NCI-H510A (cell line): ENCODE data around the gene TAF6.
A peak's percentile ranks its signal among the peaks of the same experiment; 100 is the strongest.

Experiments
- DNase-seq: peaks from one replicate; lab custom pipeline; 2025; lab: John Stamatoyannopoulos, UW

The TAF6 gene

DNA sequence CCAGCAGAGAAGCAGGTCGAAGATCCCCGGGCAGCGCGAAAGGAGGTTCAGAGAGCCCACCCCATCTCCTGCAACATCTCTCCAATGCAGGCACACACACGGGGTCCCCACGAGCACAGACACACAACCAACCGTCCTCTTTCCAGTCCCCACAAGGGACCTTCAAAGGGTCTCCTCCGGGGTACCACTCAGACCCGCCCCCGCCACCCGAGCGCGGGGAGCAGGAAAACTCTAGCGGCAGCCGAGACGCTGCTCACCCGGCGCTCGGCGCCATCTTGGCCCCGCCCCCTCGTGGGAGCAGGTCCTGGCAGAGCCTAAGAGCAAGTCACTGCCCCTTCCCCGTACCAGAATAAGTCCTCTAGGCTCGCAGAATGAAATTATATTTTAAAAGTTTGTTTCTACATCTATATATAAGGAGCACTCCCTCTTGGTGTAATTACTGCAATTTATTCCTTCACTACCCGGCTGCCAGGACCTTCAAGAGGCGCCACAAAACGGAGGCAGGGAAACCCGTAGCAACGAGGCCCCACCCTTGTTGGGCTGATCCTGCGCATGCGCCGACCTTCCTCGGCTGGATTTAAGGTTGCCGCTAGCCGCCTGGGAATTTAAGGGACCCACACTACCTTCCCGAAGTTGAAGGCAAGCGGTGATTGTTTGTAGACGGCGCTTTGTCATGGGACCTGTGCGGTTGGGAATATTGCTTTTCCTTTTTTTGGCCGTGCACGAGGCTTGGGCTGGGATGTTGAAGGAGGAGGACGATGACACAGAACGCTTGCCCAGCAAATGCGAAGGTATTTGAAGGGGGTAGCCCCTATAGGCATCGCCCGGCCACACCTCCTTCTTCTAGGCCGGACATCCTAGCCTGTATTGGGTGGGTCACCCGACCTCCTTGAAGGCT, at the start of gene TAF6, which contains the start of gene CNPY4:
TSS of gene TAF6 (minus strand) at position 287 of the 898 bp plus-strand sequence. CDS start 5,149 bp downstream, outside the sequence.
TSS of gene CNPY4 (plus strand) at position 563 of the 898 bp plus-strand sequence. CDS start at position 674, 111 bp downstream.
- DNase-seq: peak; percentile 74

GRCh38 chr7:100167912-100168323, 48.8 kb upstream of the TAF6 start:
- no peak for DNase-seq

DNA sequence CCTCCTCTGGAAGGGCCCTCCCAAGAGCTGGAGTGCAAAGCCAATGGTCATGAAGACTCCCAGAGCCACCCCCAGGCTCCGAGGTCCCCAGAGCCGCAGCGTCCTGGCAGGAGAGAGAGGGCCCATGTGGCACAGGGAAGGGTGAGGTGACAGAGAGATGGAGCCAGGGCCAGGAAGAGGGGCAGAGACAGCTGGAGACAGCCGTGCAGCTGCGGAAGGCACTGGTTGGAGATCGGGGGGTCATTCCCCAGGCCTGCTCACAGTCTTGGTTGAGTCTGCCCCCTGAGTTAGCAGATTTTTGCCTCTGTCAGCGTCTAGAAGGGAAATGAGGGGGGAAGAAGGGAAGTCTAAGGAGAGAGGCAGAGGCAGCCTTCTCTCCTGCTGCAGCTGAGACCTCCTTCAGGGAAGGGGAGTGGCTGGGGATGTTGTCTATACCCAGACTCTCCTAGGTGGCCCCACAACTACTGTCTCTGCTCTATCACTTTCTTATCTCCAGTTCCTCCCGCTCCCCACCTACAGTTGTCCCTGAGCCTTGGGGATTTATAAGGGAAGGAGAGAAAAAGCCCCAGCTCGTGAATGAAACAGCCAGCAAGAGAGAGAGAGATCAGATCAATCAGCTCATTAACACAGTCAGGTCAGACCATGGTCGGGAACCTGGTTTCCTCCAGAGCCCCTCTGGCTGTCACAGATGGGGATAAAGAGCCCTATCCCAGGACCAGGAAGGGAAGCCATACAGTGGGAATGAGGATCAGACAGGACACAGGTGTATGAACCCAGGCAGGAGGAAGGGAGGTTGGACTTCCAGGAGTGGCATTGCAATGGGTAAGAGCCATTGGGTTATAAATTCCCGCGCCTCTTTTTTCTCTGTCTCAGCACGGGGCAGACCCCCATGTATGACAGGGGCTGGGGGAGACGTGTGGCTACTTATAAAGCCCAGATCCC, 48.1 kb upstream of the TAF6 start:
- no peak for DNase-seq

- no peak for DNase-seq
These were observed 47.3 kb upstream of the TAF6 start for GRCh38 chr7:100166317-100166940.

GRCh38 chr7:100163871-100164270, 44.7 kb upstream of the TAF6 start:
- no peak for DNase-seq

DNA sequence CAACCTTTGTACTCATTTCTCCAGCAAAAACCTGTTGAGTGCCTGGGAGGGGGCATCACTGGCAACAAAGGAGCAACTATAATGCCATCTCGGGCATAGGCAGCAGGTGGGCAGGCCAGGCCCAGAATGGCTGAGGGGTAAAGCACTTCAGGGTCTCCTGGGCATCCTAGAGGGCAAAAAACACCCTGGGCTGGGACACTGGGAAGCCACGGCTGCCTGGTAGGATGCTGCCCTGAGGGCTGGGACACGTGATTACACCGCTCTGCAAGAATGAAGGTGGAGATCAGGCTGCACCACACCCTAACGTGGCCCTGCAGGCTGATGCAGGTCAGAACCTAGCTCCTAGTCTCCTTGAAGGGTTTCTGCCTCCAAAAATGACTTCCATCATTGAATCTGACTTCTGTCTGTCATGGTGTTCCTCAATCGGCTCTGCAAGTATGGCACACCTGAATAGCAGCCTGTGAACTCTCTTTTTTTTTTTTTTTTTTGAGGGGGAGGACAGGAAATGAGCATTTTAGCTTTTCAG, 43.9 kb upstream of the TAF6 start:
- DNase-seq: no peak

DNA sequence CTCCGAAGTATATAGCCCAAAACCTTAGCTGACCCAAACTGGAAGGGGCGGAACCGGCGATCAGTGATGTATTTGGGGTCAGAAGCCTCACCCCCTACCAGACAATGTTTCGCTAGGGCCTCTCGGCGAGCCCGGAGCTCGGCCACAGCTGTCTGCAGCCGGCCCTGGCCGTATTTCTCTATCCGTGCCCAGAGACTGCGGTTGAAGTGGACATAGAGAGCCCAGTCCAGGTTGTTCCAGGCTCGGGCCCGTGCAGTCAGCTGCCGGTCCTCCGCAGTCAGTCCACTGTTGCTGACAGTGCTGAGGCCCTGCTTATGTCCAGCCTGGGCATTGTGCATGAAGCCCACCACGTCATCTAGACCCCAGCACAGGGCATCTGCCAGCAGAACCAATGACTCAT, 40.9 kb upstream of the TAF6 start:
- DNase-seq: no peak

GRCh38 chr7:100159099-100159623, 40.0 kb upstream of the TAF6 start:
- no peak for DNase-seq

- DNase-seq: peak; percentile 77
These were observed 39.3 kb upstream of the TAF6 start, which contains the start of gene TRAPPC14 for GRCh38 chr7:100158229-100159098. TSS of gene TRAPPC14 (minus strand) at chr7:100158723. CDS start at chr7:100158499, 224 bp downstream.

DNA sequence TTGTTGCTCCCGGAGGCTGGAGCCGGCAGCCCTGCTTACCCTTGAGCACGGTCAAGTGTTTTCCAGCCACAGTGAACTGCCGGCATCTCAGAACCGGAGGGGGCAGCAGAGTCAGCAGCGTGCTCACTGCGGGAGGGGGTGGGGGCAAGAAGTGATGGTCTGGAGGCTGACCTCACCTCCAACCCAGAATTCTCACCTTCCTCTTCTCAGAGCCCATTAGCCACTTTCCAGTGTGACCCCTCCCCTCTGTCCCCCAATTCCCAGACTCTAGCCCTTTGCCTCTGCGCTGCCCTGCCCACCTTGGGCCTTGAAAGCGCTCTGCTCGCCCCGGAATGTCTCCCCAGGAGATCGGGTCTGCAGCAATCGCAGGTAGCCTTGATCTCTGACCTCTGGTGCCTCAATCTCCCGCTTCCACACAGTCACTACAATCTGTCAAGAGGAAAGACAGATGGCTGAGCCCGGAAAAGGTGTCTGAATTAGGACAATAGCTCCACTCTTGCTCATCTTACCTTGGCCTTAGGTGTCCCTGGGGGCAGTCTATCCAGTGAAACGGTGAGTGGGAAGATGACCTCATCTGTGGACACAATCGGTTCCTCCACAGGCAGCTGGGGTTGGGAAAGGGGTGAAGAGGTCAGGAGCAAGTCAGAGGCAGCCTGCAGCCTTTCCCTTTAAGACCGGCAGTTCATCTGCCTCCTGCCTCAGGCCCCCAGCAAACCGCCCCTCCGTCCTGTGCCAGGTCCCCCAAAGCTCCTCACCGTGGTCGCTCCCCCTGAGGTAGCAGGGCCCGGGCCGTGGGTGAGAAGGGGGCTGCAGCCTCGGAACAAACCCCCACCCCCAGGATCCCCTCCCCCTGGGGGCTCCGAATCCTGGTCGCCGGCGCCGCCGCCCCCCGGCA, 38.4 kb upstream of the TAF6 start:
- DNase-seq: peak; percentile 28

DNA sequence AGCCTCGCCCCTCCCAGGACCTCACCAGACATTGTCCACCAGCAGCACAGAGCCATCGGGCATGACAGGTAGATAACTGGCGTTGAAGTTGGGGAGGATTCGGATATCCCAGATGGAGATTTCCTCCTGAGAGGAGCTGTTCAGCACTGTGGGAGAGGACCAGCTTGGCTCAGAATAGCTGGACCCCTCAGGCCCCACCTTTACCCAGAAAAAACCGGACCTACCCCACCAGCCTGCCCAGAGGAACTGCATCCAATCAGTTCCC, 37.8 kb upstream of the TAF6 start:
- DNase-seq: no peak

GRCh38 chr7:100156331-100157068, 37.3 kb upstream of the TAF6 start:
- no peak for DNase-seq

DNA sequence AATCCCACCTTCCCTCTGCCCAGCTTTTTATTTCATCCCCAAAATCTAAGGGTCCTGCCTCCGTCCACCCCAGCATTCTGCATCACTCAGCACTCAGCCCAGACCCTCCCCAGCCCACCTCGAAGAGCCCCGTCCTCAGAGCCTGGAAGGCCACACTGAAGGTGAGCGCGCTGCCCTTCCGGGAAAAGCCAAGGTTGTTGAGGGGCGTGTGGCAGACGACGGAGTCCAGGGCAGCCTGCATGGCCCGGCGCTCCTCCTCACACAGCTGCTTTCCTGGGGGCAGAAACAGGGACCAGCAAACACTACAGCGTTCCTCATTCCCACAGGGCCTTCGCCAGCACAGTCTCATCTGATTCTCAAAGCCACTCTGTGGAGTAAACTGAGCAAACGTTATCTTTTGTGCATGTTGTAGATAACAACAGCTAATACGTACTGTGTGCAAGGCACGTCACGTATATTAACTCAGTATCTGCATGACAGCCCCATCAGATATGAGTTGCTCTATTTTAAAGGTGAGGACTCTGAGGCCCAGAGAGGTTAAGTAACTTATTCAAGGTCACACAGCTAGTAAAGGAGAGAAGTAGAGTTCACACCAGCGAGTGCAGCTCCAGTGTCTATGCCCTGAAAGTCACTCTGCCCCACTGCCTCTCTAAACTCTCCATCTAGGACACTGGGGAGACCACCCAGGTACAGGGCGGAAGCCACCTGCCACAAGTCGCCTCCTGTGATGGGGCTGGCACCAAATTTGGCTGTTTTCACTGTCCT, 36.6 kb upstream of the TAF6 start:
- no peak for DNase-seq

GRCh38 chr7:100154651-100155491, 35.7 kb upstream of the TAF6 start:
- no peak for DNase-seq

GRCh38 chr7:100153708-100154535, 34.8 kb upstream of the TAF6 start:
- no peak for DNase-seq

GRCh38 chr7:100152937-100153666, 33.9 kb upstream of the TAF6 start:
- no peak for DNase-seq
